ENCODE data around the gene MAST2. TPM values are rescaled to one million over a fixed set of nuclear protein-coding genes. Genes with fewer than 3 reads are reported as not detected.
A peak's percentile ranks its signal among the peaks of the same experiment; 100 is the strongest.

Gene MAST2
- total and polyA plus RNA-seq, 2 of the 13 experiments (the other 11 are each of a cell fraction or from before 2014, with no cell fraction given): 15.3 to 23.0 TPM

DNA sequence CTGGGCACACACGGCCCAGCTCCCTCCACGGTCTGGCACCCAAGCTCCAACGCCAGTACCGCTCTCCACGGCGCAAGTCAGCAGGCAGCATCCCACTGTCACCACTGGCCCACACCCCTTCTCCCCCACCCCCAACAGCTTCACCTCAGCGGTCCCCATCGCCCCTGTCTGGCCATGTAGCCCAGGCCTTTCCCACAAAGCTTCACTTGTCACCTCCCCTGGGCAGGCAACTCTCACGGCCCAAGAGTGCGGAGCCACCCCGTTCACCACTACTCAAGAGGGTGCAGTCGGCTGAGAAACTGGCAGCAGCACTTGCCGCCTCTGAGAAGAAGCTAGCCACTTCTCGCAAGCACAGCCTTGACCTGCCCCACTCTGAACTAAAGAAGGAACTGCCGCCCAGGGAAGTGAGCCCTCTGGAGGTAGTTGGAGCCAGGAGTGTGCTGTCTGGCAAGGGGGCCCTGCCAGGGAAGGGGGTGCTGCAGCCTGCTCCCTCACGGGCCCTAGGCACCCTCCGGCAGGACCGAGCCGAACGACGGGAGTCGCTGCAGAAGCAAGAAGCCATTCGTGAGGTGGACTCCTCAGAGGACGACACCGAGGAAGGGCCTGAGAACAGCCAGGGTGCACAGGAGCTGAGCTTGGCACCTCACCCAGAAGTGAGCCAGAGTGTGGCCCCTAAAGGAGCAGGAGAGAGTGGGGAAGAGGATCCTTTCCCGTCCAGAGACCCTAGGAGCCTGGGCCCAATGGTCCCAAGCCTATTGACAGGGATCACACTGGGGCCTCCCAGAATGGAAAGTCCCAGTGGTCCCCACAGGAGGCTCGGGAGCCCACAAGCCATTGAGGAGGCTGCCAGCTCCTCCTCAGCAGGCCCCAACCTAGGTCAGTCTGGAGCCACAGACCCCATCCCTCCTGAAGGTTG, 231.4 kb downstream of the MAST2 start:
- ATAC-seq (no peak), FAIRE-seq (no peak), DNase-seq (ENCODE audit: low spot score) (no peak)
- no peak overlapping the region for H3K4me2 ChIP-seq (ENCODE audit: low read depth, low read length)
- POLR2A ChIA-PET: no interaction called here
- H2AFZ ChIP-seq (ENCODE audit: low read length): no peak overlapping the region
- no peaks in the 10 kb centered on the region for H3K9me3 ChIP-seq (ENCODE audit: low read length)
- no peaks in the 10 kb centered on the region for H4K20me1 ChIP-seq (ENCODE audit: insufficient read depth, low read length)
- H3K9ac ChIP-seq (ENCODE audit: insufficient read depth, low read depth, low read length): no peak overlapping the region
- no peaks in the 10 kb centered on the region for H3K4me1 ChIP-seq (ENCODE audit: insufficient read depth, low read length)
- TF ChIP-seq AGO2 (optimal IDR thresholded peaks at IDR 0.05; ENCODE audit: low read depth, low read length): peak; percentile 36
- TF ChIP-seq, protein P1, sequence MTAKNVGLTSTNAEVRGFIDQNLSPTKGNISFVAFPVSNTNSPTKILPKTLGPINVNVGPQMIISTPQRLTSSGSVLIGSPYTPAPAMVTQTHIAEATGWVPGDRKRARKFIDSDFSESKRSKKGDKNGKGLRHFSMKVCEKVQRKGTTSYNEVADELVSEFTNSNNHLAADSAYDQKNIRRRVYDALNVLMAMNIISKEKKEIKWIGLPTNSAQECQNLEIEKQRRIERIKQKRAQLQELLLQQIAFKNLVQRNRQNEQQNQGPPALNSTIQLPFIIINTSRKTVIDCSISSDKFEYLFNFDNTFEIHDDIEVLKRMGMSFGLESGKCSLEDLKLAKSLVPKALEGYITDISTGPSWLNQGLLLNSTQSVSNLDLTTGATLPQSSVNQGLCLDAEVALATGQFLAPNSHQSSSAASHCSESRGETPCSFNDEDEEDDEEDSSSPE (CRISPR knock-in tag; IDR thresholded peaks at IDR 0.05): no peak
- in situ Hi-C loops (cut with HindIII; ENCODE audit: extremely low pct_ligation_motif_present, low pct_unique_long_range_greater_than_20kb): loop anchor here (5.0 kb wide), 2 partner anchors 142 to 187 kb away; partner anchors contain the start of genes P3R3URF and TSPAN1
- no peak overlapping the region for H3K27ac ChIP-seq (ENCODE audit: extremely low read length, insufficient read depth, low read length)
- CTCF ChIA-PET (ENCODE audit: low intra/inter-chr PET ratio, low total read pairs): interaction anchor here (5.2 kb wide), 1 partner anchor 145 kb away, joined by 88 read pairs; no protein-coding TSS in a partner anchor
- no peaks in the 10 kb centered on the region for H3K79me2 ChIP-seq (ENCODE audit: insufficient read depth, low read length)
- no peaks in the 10 kb centered on the region for H3K27me3 ChIP-seq (ENCODE audit: control insufficient read depth in 1 of 2, insufficient read depth in 2 of 2, low read length in 2 of 2)
- BruUV-seq (replicated peaks): no TSS peak
- no peak overlapping the region for H3K4me3 ChIP-seq (replicated peaks in 1 of 3; ENCODE audit: insufficient read depth in 1 of 3, low read depth in 2 of 3, low read length in 3 of 3)
- intact Hi-C loops (cut with micrococcal nuclease; ENCODE audit: unreplicated experiment): loop anchor here (1.0 kb wide), 1 partner anchor 25 kb away; no protein-coding TSS in a partner anchor
- H3K36me3 ChIP-seq (replicated peaks in 1 of 2; ENCODE audit: control insufficient read depth in 1 of 2, insufficient read depth in 2 of 2, low read length in 2 of 2): peaks cover 10 to 29% of the 10 kb centered on the region in 2 experiments
- WGBS (ENCODE audit: low lambda C conversion rate): 95% methylated on average over 21 of the region's 27 CpGs

All from HepG2 (cell line).